Naive B cell (primary cell): ENCODE results near the gene SH3TC1. TPM values are rescaled to one million over a fixed set of nuclear protein-coding genes. Genes with fewer than 3 reads are reported as not detected.
A peak's percentile ranks its signal among the peaks of the same experiment; 100 is the strongest.

Experiments used
- ATAC-seq, 2 donors: fragments of 150-1000 bp; cut with Tn5 transposase; 2 replicates each; pipeline ENCODE4 v1.10.0; 2021; ENCODE audit warnings: low read depth in 2 of 2, mild to moderate bottlenecking in 2 of 2, moderate library complexity in 2 of 2
- DNase-seq: peaks from one replicate; pipeline ENCODE4 v3.0.0; 2022
- H3K27ac Mint-ChIP-seq, 6 donors: one replicate each; pipeline ENCODE4 v1.8.0; 2020 to 2022; ENCODE audit warnings: mild to moderate bottlenecking in 6 of 6, mixed read lengths in 6 of 6, moderate library complexity in 5 of 6, inconsistent platforms in 2 of 6
- H3K27me3 Mint-ChIP-seq, 3 donors: one replicate each; pipeline ENCODE4 v1.8.0; 2021 to 2022; ENCODE audit warnings: mixed read lengths in 3 of 3, mild to moderate bottlenecking in 1 of 3
- H3K36me3 Mint-ChIP-seq, 2 donors: one replicate each; pipeline ENCODE4 v1.8.0; 2020 to 2022; ENCODE audit warnings: mixed read lengths in 2 of 2, inconsistent platforms in 1 of 2, mild to moderate bottlenecking in 1 of 2
- H3K4me1 Mint-ChIP-seq, 3 donors: one replicate each; pipeline ENCODE4 v1.8.0; 2020 to 2022; ENCODE audit warnings: mixed read lengths in 3 of 3, inconsistent platforms in 1 of 3, mild to moderate bottlenecking in 1 of 3, moderate library complexity in 1 of 3
- H3K4me3 Mint-ChIP-seq, 8 donors: one replicate each; pipeline ENCODE4 v1.8.0; 2020 to 2022; ENCODE audit warnings: mild to moderate bottlenecking in 8 of 8, mixed read lengths in 8 of 8, moderate library complexity in 8 of 8, inconsistent platforms in 2 of 8
- H3K9me3 Mint-ChIP-seq, 7 donors: one replicate each; pipeline ENCODE4 v1.8.0; 2020 to 2022; ENCODE audit warnings: mixed read lengths in 7 of 7, mild to moderate bottlenecking in 5 of 7, inconsistent platforms in 2 of 7, moderate library complexity in 1 of 7
- polyA plus RNA-seq, 6 donors: library from polyadenylated mRNA; unstranded; fragments of 300-500 nt; fragmentation: Illumina TruSeq; gene quantifications; one replicate each; pipeline ENCODE4 v1.2.3, GENCODE V29; 2021; ENCODE audit warnings: low read depth in 6 of 6

Gene SH3TC1
- polyA plus RNA-seq, 6 donors from 2014 or later: 24.1 to 64.3 (median 37.5) TPM

- Mint-ChIP-seq H3K9me3 (no peaks in the 10 kb centered on the region), H3K27me3 (peaks cover 7 to 18% (median 9%) of the 10 kb centered on the region in 3 donors), H3K27ac (no peak overlapping the region), H3K4me3 (no peak overlapping the region), H3K4me1 (peaks cover 0 to 4% (median 0%) of the 10 kb centered on the region in 3 donors), H3K36me3 (no peaks in the 10 kb centered on the region)
- DNase-seq: no peak
- no peak for ATAC-seq
Measured at GRCh38 chr4:8260656-8261111, 61.6 kb downstream of the SH3TC1 start.

DNA sequence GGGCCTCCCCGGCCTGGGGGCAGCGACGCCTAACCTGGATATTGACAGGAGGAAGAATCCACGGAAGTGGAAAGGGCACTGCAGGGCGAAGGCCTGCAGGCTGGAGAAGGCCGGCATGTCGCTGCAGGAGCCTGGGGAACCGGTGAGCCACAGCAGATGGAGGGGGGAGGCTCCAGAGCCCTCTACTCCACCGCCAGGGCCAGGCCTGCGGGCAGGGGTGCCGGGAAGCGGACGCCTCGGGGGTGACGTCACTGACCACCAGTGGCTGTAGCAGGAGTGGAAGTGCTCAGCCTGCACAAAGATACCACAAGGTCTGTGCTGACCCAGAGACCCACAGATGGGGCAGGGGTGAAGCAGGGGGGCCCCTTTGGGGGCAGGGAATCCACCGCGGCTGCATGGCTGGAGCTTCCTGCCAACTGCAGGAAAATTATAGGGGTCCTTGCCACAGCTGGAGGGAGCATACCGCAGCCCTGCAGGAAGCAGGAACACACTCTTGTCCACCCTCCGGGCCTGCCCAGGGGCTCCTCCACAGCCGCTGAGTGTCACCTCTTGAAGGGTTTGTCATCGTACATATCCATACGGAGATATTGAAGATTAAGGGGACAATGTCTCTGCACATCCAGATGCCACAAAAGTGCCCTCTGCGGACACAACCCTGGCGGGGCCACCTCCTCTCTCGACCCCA lies 62.9 kb downstream of the SH3TC1 start:
- H3K27me3 Mint-ChIP-seq: peaks cover 9 to 18% (median 14%) of the 10 kb centered on the region in 3 donors
- no peak for ATAC-seq
- H3K27ac Mint-ChIP-seq: no peak overlapping the region
- peaks cover 0 to 4% (median 0%) of the 10 kb centered on the region in 3 donors for H3K4me1 Mint-ChIP-seq
- no peak for DNase-seq
- no peaks in the 10 kb centered on the region for H3K36me3 Mint-ChIP-seq
- H3K9me3 Mint-ChIP-seq: no peaks in the 10 kb centered on the region
- no peak overlapping the region for H3K4me3 Mint-ChIP-seq

- Mint-ChIP-seq H3K4me3 (no peak overlapping the region), H3K4me1 (peaks cover 0 to 4% (median 0%) of the 10 kb centered on the region in 3 donors), H3K9me3 (no peaks in the 10 kb centered on the region), H3K27me3 (peaks cover 9 to 18% (median 14%) of the 10 kb centered on the region in 3 donors), H3K27ac (no peak overlapping the region), H3K36me3 (no peaks in the 10 kb centered on the region)
- no peak for ATAC-seq
- DNase-seq: no peak
Measured at GRCh38 chr4:8262637-8263322, 63.7 kb downstream of the SH3TC1 start.

DNA sequence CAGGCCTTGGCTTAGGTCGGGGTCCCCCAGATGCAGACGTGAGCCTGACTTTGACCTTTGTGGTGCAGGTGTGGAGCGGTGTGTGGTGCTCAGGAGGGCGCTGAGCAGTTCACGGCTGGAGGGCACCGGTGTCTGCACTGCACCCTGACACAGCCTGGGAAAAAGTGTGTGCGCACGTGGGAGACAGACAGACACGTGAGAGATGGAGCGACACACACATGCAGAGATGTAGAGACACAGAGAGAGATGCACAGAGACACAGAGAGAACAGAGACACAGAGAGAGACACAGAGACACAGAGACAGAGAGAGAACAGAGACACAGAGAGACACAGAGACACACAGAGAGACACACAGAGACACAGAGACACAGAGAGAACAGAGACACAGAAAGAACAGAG lies 64.3 kb downstream of the SH3TC1 start:
- ATAC-seq: no peak
- no peak overlapping the region for H3K4me3 Mint-ChIP-seq
- peaks cover 0 to 4% (median 1%) of the 10 kb centered on the region in 3 donors for H3K4me1 Mint-ChIP-seq
- H3K9me3 Mint-ChIP-seq: no peaks in the 10 kb centered on the region
- H3K27ac Mint-ChIP-seq: peak overlapping the region in 2 of 6 donors; percentile 8 to 49
- H3K36me3 Mint-ChIP-seq: no peaks in the 10 kb centered on the region
- peaks cover 5 to 21% (median 17%) of the 10 kb centered on the region in 3 donors for H3K27me3 Mint-ChIP-seq
- no peak for DNase-seq

GRCh38 chr4:8264106-8264505 lies 65.0 kb downstream of the SH3TC1 start:
- peaks cover 0 to 6% (median 4%) of the 10 kb centered on the region in 3 donors for H3K4me1 Mint-ChIP-seq

GRCh38 chr4:8265171-8265929 lies 66.3 kb downstream of the SH3TC1 start:
- no peak overlapping the region for H3K4me3 Mint-ChIP-seq
- peaks cover 0 to 6% (median 4%) of the 10 kb centered on the region in 3 donors for H3K4me1 Mint-ChIP-seq
- no peak for ATAC-seq
- DNase-seq: no peak
- H3K36me3 Mint-ChIP-seq: no peaks in the 10 kb centered on the region
- no peak overlapping the region for H3K27ac Mint-ChIP-seq
- H3K27me3 Mint-ChIP-seq: peaks cover 13 to 27% (median 22%) of the 10 kb centered on the region in 3 donors
- peaks cover 0 to 1% (median 0%) of the 10 kb centered on the region in 7 donors for H3K9me3 Mint-ChIP-seq

More at GRCh38 chr4:8264106-8264505, 65.0 kb downstream of the SH3TC1 start:
- no peak for DNase-seq
- Mint-ChIP-seq H3K27me3 (peaks cover 12 to 28% (median 24%) of the 10 kb centered on the region in 3 donors), H3K4me3 (no peak overlapping the region), H3K9me3 (no peaks in the 10 kb centered on the region), H3K27ac (peak overlapping the region in 1 of 6 donors; percentile 49), H3K36me3 (no peaks in the 10 kb centered on the region)
- no peak for ATAC-seq

- Mint-ChIP-seq H3K36me3 (no peaks in the 10 kb centered on the region), H3K4me1 (peaks cover 0 to 6% (median 4%) of the 10 kb centered on the region in 3 donors), H3K27me3 (peaks cover 13 to 34% (median 29%) of the 10 kb centered on the region in 3 donors), H3K4me3 (no peak overlapping the region), H3K9me3 (peaks cover 0 to 1% (median 0%) of the 10 kb centered on the region in 7 donors), H3K27ac (no peak overlapping the region)
- ATAC-seq: no peak
- no peak for DNase-seq
Measured at GRCh38 chr4:8266088-8266487, 67.0 kb downstream of the SH3TC1 start.

DNA sequence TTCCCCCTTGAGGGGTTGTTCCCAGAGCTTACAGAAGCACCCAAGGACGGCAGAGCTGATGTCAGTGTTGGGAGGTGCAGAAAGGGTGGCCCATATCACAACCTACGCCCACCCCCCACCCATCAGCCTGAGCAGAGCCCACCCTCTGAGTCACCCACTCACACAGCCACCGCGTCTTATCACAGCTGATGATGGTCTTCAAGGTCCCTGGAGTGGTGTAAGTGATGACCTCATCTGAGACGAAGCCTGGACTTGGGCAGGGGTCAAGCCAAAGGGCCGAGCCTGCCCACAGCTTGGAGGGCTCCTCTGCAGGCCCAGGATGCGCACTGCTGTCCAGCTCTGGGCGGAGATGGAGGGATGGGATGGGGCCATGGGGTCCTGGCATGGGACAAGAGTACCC lies 67.4 kb downstream of the SH3TC1 start:
- H3K36me3 Mint-ChIP-seq: no peaks in the 10 kb centered on the region
- peaks cover 0 to 6% (median 4%) of the 10 kb centered on the region in 3 donors for H3K4me1 Mint-ChIP-seq
- H3K4me3 Mint-ChIP-seq: no peak overlapping the region
- H3K27ac Mint-ChIP-seq: peak overlapping the region in 2 of 6 donors; percentile 58 to 76
- ATAC-seq (no peak), DNase-seq (no peak)
- H3K27me3 Mint-ChIP-seq: peaks cover 18 to 38% (median 33%) of the 10 kb centered on the region in 3 donors
- peaks cover 0 to 1% (median 0%) of the 10 kb centered on the region in 7 donors for H3K9me3 Mint-ChIP-seq

DNA sequence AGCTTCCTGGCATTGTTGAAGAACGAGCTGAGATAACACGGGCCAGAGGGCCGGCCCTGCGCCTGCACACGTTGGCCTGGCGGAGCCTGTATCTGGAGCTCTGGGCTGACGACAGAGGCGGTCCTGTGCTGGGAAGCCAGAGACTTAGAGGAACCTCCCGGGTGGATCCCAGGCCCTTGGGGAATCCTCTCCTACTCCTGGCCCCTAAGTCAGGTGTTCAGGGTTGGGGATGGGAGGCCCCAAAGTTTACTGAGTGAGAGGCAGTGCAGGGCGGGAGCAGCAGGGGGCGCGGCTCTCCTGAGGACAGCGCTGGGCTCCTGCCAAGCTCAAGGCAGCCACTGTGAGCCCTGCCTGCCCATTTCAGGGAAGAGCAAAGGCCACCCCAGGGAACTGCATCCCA lies 68.0 kb downstream of the SH3TC1 start:
- H3K4me1 Mint-ChIP-seq: peaks cover 0 to 6% (median 4%) of the 10 kb centered on the region in 3 donors
- no peaks in the 10 kb centered on the region for H3K36me3 Mint-ChIP-seq
- H3K4me3 Mint-ChIP-seq: no peak overlapping the region
- H3K27me3 Mint-ChIP-seq: peaks cover 18 to 44% (median 39%) of the 10 kb centered on the region in 3 donors
- no peak for DNase-seq
- ATAC-seq: no peak
- H3K27ac Mint-ChIP-seq: peak overlapping the region in 1 of 6 donors; percentile 30
- H3K9me3 Mint-ChIP-seq: peaks cover 0 to 1% (median 0%) of the 10 kb centered on the region in 7 donors

GRCh38 chr4:8268211-8268610 lies 69.1 kb downstream of the SH3TC1 start:
- Mint-ChIP-seq H3K4me1 (peaks cover 0 to 6% (median 4%) of the 10 kb centered on the region in 3 donors), H3K27me3 (peaks cover 22 to 54% (median 44%) of the 10 kb centered on the region in 3 donors)

GRCh38 chr4:8268901-8269534 lies 69.9 kb downstream of the SH3TC1 start:
- Mint-ChIP-seq H3K36me3 (no peaks in the 10 kb centered on the region), H3K27me3 (peaks cover 16 to 55% (median 42%) of the 10 kb centered on the region in 3 donors), H3K27ac (no peak overlapping the region), H3K9me3 (peaks cover 0 to 1% (median 0%) of the 10 kb centered on the region in 7 donors), H3K4me3 (no peak overlapping the region), H3K4me1 (peaks cover 0 to 6% (median 0%) of the 10 kb centered on the region in 3 donors)
- ATAC-seq (no peak), DNase-seq (no peak)

More at GRCh38 chr4:8268211-8268610, 69.1 kb downstream of the SH3TC1 start:
- DNase-seq (no peak), ATAC-seq (no peak)
- Mint-ChIP-seq H3K9me3 (peaks cover 0 to 1% (median 0%) of the 10 kb centered on the region in 7 donors), H3K27ac (no peak overlapping the region), H3K4me3 (no peak overlapping the region), H3K36me3 (no peaks in the 10 kb centered on the region)

DNA sequence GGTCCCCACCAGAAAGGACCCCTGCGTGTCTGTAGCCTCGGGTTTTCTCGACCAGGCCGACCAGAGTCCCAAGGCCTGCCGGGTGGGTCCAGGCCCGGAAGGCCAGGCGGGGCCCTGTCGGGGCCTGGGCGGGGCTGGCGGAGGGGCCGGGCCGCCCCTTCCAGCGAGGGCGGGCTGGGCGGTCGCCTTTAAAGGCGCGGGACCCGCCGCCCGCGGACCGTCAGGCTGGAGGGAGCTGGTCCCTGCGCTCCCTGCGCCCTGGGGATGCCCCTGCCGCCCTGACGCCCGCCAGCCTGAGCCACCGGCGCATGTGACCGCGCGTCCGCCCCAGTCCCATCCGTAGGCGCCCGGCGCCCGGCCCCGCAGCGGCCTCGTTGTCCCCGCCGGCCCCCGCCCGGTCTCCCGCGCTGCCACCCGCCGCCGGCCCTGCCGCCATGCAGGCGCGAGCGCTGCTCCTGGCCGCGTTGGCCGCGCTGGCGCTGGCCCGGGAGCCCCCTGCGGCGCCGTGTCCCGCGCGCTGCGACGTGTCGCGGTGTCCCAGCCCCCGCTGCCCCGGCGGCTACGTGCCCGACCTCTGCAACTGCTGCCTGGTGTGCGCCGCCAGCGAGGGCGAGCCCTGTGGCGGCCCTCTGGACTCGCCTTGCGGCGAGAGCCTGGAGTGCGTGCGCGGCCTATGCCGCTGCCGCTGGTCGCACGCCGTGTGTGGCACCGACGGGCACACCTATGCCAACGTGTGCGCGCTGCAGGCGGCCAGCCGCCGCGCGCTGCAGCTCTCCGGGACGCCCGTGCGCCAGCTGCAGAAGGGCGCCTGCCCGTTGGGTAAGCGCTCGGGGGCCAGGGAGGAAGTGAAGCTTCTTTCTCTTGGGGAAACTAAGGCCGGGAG lies 70.7 kb downstream of the SH3TC1 start, which contains the start of gene HTRA3:
Gene HTRA3, plus strand, starts transcription at position 220 of the 883 bp plus-strand sequence. Its CDS starts 215 bp downstream, at position 435.
- H3K4me3 Mint-ChIP-seq: no peak within 1 kb of the TSS
- peaks cover 0 to 1% (median 0%) of the 10 kb centered on the region in 7 donors for H3K9me3 Mint-ChIP-seq
- no peaks in the 10 kb centered on the region for H3K36me3 Mint-ChIP-seq
- ATAC-seq (no peak), DNase-seq (no peak)
- H3K4me1 Mint-ChIP-seq: peaks cover 0 to 6% (median 0%) of the 10 kb centered on the region in 3 donors
- H3K27me3 Mint-ChIP-seq: peaks cover 16 to 62% (median 47%) of the 10 kb centered on the region in 3 donors
- H3K27ac Mint-ChIP-seq: no peak within 1 kb of the TSS
